Gastroesophageal sphincter (tissue), 4 donors: ENCODE data around the gene KIF24. TPM values are rescaled to one million over a fixed set of nuclear protein-coding genes. Genes with fewer than 3 reads are reported as not detected.

ENCODE experiments used
- ATAC-seq: fragments of 150-250 bp; one replicate; pipeline ENCODE4 v1.9.1; 2016; ENCODE audit warnings: mild to moderate bottlenecking, moderate library complexity
- H3K27ac ChIP-seq, 4 donors: fragments of 200-600 bp; sonication (generic) in 3 of 4; 1 replicate in 3 of 4; 2 replicates in 1 of 4; pipeline ENCODE4 v1.5.1; 2016 to 2019
- H3K27me3 ChIP-seq: fragments of 200-600 bp; sonication (generic); one replicate; pipeline ENCODE4 v1.5.1; 2019
- H3K36me3 ChIP-seq, 2 donors: fragments of 200-600 bp; sonication (generic); one replicate each; pipeline ENCODE4 v1.5.1; 2019; ENCODE audit warnings: control low read depth in 1 of 2
- H3K4me1 ChIP-seq, 3 donors: fragments of 200-600 bp; sonication (generic); 1 replicate in 2 of 3; 2 replicates in 1 of 3; pipeline ENCODE4 v1.5.1; 2016 to 2019; ENCODE audit warnings: control low read depth in 2 of 3
- H3K4me3 ChIP-seq, 2 donors: fragments of 200-600 bp; sonication (generic); one replicate each; pipeline ENCODE4 v1.5.1; 2019; ENCODE audit warnings: mild to moderate bottlenecking in 1 of 2, moderate library complexity in 1 of 2
- H3K9me3 ChIP-seq, 3 donors: fragments of 200-600 bp; sonication (generic); one replicate each; pipeline ENCODE4 v1.5.1; 2017 to 2019; ENCODE audit warnings: control low read depth in 2 of 3
- EP300 ChIP-seq: sonication (generic); formaldehyde crosslinking; IDR thresholded peaks from one replicate; pipeline ENCODE4 v1.6.1; 2017; ENCODE audit warnings: antibody characterized with exemption, mild to moderate bottlenecking
- POLR2A ChIP-seq, 2 donors: fragments of 450-650 bp; IDR thresholded peaks; one replicate each; pipeline ENCODE4 v1.6.1; 2017; ENCODE audit warnings: antibody characterized with exemption in 2 of 2, mild to moderate bottlenecking in 2 of 2, moderate library complexity in 1 of 2
- POLR2AphosphoS5 ChIP-seq: sonication (generic); formaldehyde crosslinking; IDR thresholded peaks from one replicate; pipeline ENCODE4 v1.6.1; 2017; ENCODE audit warnings: antibody characterized with exemption
- WGBS, 2 donors: methylation state at CpG; one replicate each; pipeline ENCODE4 v1.1.5; 2018; ENCODE audit warnings: low coverage in 1 of 2; 5-methylcytosine and 5-hydroxymethylcytosine counted together
- total RNA-seq, 4 donors: library from RNA; depleted of rRNA; stranded (reverse); fragments of >200 nt; gene quantifications; one replicate each; pipeline ENCODE4 v1.1.0, GENCODE V29; 2016
- TF ChIP-seq, protein P1 (sequence below), 4 experiments: fragments of 200-600 bp in 2 of 4; fragments of 450-650 bp in 2 of 4; sonication (generic) in 1 of 4; IDR thresholded peaks; one replicate each; pipeline ENCODE4 v1.5.1; 2017 to 2019; ENCODE audit warnings: antibody characterized with exemption in 4 of 4, mild to moderate bottlenecking in 2 of 4, moderate library complexity in 2 of 4

The KIF24 gene
- total RNA-seq, 4 donors from 2014 or later = 0.54 to 2.2 (median 1.2) TPM

- Histone ChIP-seq H3K27me3 (no peaks in the 10 kb centered on the region), H3K4me1 (peaks cover 0 to 67% (median 22%) of the 10 kb centered on the region in 3 donors), H3K4me3 (peak overlapping the region; percentile 53 to 86), H3K9me3 (no peaks in the 10 kb centered on the region), H3K36me3 (peaks cover 0 to 18% of the 10 kb centered on the region in 2 donors), H3K27ac (peak overlapping the region; percentile 40 to 88 (median 81))
- no peak for TF ChIP-seq POLR2AphosphoS5
- TF ChIP-seq, protein P1, sequence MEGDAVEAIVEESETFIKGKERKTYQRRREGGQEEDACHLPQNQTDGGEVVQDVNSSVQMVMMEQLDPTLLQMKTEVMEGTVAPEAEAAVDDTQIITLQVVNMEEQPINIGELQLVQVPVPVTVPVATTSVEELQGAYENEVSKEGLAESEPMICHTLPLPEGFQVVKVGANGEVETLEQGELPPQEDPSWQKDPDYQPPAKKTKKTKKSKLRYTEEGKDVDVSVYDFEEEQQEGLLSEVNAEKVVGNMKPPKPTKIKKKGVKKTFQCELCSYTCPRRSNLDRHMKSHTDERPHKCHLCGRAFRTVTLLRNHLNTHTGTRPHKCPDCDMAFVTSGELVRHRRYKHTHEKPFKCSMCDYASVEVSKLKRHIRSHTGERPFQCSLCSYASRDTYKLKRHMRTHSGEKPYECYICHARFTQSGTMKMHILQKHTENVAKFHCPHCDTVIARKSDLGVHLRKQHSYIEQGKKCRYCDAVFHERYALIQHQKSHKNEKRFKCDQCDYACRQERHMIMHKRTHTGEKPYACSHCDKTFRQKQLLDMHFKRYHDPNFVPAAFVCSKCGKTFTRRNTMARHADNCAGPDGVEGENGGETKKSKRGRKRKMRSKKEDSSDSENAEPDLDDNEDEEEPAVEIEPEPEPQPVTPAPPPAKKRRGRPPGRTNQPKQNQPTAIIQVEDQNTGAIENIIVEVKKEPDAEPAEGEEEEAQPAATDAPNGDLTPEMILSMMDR (IDR thresholded peaks at IDR 0.05) = peak in 3 of 4 experiments; percentile 34 to 42 (median 39)
- peak; percentile 13 for ATAC-seq
- 26% methylated on average over 4 of the region's 22 CpGs; no CpG with 5 or more reads in 1 of the 2 donors for WGBS, 2 donors
These were observed 47.0 kb upstream of the KIF24 start for GRCh38 chr9:34375901-34376595.

GRCh38 chr9:34374905-34375552 lies 46.0 kb upstream of the KIF24 start:
- H3K27me3 ChIP-seq = no peaks in the 10 kb centered on the region
- no peak for ATAC-seq
- peaks cover 0 to 67% (median 15%) of the 10 kb centered on the region in 3 donors for H3K4me1 ChIP-seq
- WGBS, 2 donors = 62 to 69% methylated on average over 4 of the region's 5 CpGs
- H3K27ac ChIP-seq = peak overlapping the region in 2 of 4 donors; percentile 86 to 88
- H3K36me3 ChIP-seq = peaks cover 0 to 28% of the 10 kb centered on the region in 2 donors
- H3K4me3 ChIP-seq = peak overlapping the region in 1 of 2 donors; percentile 86
- no peak for TF ChIP-seq POLR2A (IDR thresholded peaks at IDR 0.05)
- TF ChIP-seq EP300 = no peak
- TF ChIP-seq, protein P1 (IDR thresholded peaks at IDR 0.05) = no peak
- no peak for TF ChIP-seq POLR2AphosphoS5
- H3K9me3 ChIP-seq = no peaks in the 10 kb centered on the region

DNA sequence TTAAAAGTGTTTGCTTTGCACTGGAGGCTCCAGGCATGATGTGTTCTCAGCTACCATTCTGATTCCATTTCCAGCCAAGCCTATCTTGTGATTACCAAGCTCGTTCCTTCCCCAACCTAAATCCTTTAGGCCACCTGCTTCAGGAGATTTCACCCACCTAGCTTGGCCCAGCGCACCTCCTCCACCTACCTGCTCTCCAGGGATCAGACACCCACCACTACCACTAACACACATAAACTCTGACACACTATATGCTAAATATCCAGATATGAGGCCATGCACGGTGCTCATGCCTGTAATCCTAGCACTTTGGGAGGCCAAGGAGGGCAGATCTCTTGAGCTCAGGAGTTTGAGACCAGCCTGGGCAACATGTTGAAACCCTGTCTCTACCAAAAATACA lies 45.3 kb upstream of the KIF24 start:
- no peak overlapping the region for H3K27ac ChIP-seq
- TF ChIP-seq POLR2AphosphoS5 = no peak
- no peak for TF ChIP-seq POLR2A (IDR thresholded peaks at IDR 0.05)
- WGBS, 2 donors = 91 to 100% methylated on average over 1 to 2 of the region's 3 CpGs

GRCh38 chr9:34373749-34374148 lies 44.7 kb upstream of the KIF24 start:
- WGBS, 2 donors = 88% methylated on average over 1 of the region's 2 CpGs; no CpG with 5 or more reads in 1 of the 2 donors
- TF ChIP-seq POLR2AphosphoS5 (no peak), POLR2A (IDR thresholded peaks at IDR 0.05) (no peak)
- TF ChIP-seq, protein P1 (IDR thresholded peaks at IDR 0.05) = no peak
- H3K4me3 ChIP-seq = no peak overlapping the region

More for the DNA sequence above, 45.3 kb upstream of the KIF24 start:
- Histone ChIP-seq H3K9me3 (no peaks in the 10 kb centered on the region), H3K4me3 (no peak overlapping the region), H3K4me1 (peaks cover 0 to 65% (median 8%) of the 10 kb centered on the region in 3 donors), H3K27me3 (no peaks in the 10 kb centered on the region), H3K36me3 (peaks cover 0 to 33% of the 10 kb centered on the region in 2 donors)
- no peak for ATAC-seq

DNA sequence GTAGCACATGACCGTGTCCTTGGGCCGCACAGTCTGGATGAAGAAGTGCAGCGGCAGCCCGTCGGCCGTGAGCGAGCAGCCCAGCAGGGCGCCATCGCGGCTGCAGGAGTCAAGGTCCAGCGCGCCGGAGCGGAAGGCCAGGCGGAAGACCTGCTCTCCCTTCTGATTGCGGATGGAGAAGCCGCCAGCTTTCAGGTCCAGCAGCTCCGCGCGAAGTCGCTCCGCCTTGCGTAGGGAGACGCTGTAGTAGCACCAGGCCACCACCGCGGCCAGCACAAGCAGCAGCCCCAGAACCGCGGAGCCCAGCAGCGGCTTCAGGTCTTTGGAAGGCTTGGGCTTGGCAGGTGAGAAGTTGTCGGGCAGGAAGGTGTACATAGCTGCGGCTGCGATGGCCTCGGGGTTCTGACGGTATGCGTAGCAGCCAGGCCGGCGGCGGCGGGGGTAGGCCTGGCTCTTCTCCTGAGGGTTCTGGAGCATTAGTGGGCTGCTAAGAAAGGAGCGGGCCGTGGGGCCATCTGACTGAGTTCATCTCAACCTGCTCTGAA lies 43.5 kb upstream of the KIF24 start:
- Histone ChIP-seq H3K27me3 (no peaks in the 10 kb centered on the region), H3K27ac (no peak overlapping the region), H3K9me3 (no peaks in the 10 kb centered on the region), H3K4me3 (no peak overlapping the region), H3K36me3 (peaks cover 0 to 47% of the 10 kb centered on the region in 2 donors), H3K4me1 (peaks cover 0 to 57% (median 6%) of the 10 kb centered on the region in 3 donors)
- no CpG with 5 or more reads among the region's 41 CpGs for WGBS, 2 donors
- TF ChIP-seq EP300 = no peak
- TF ChIP-seq POLR2A (IDR thresholded peaks at IDR 0.05) = no peak
- TF ChIP-seq POLR2AphosphoS5 = no peak
- no peak for ATAC-seq

More at GRCh38 chr9:34373749-34374148, 44.7 kb upstream of the KIF24 start:
- Histone ChIP-seq H3K27ac (peak overlapping the region in 1 of 4 donors; percentile 16), H3K4me1 (peaks cover 0 to 60% (median 6%) of the 10 kb centered on the region in 3 donors), H3K36me3 (peaks cover 0 to 38% of the 10 kb centered on the region in 2 donors), H3K27me3 (no peaks in the 10 kb centered on the region), H3K9me3 (no peaks in the 10 kb centered on the region)
- ATAC-seq = no peak
